Embryonic facial prominence (tissue), 1 donor: ENCODE measurements around the gene ZNF283.

Experiments used
- DNase-seq: peaks from one replicate; pipeline ENCODE4 v3.0.0-alpha.2; 2016; ENCODE audit errors: extremely low spot score

Gene ZNF283

DNA sequence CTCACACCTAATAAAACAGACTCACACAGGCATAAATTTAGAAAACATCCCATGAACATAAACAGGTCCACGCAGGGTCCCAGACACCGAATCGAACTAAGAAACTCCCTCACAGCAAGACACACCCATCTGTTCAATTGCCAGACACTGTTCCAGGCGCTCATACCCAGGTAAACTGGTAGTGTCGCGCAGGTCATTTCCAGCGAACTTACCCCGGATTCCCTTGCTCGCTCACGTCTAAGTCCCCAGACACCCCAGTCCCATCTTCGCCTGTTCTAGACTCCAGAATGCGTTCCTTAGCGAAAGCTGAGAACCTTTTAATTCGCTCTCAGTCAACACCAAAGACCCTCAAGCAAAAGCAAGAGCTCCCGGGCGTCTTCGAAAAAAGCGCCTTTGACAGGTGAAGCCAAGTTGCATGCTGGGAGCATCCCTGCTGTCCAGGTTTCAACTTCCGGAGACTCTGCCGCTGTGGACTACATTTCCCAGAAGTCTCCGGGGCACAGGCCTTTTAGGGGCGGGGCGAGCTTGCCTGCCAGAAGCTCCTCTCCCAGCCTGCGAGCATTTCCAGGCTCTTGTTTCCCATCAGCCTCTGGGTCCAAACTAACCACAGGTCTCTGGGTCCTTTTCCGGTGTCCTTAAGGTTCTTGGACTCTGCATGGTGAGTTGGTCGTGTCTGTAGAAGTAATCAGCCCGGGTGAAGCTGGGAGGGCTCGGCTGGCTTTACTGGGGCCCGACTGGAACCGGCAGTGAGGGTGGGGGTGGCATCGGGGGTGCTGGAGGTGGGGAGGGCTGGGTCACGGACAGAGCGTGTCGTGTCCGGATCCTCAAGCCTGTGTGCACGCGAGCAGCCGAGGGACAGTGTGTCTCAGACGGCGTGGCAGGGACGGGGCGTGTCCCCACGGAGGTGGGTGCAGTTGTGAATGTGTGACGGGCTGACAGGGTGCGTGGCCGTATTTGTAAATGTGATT, at the start of gene ZNF283:
Gene ZNF283, plus strand, starts transcription at position 535 of the 968 bp plus-strand sequence. CDS start 6,184 bp downstream, outside the sequence.
- peak; percentile 77 for DNase-seq

DNA sequence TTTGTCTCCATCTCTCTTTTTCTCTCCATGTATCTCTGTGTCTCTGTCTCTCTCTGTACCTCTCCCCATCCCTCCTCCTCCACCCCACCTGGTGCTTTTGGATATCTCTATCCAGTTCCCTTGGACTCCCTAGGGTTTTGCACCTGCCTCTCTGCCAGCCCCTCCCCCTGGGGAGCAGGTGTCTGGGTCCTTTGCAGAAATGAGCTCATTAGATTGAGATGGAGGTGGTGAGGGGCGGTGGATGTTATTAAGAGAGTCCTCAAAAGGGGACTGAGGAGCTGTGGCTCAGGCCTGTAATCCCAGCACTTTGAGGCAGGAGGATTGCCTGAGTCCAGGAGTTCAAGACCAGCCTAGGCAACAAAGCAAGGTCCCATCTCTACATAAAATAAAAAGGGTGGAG, 48.5 kb upstream of the ZNF283 start:
- no peak for DNase-seq

DNA sequence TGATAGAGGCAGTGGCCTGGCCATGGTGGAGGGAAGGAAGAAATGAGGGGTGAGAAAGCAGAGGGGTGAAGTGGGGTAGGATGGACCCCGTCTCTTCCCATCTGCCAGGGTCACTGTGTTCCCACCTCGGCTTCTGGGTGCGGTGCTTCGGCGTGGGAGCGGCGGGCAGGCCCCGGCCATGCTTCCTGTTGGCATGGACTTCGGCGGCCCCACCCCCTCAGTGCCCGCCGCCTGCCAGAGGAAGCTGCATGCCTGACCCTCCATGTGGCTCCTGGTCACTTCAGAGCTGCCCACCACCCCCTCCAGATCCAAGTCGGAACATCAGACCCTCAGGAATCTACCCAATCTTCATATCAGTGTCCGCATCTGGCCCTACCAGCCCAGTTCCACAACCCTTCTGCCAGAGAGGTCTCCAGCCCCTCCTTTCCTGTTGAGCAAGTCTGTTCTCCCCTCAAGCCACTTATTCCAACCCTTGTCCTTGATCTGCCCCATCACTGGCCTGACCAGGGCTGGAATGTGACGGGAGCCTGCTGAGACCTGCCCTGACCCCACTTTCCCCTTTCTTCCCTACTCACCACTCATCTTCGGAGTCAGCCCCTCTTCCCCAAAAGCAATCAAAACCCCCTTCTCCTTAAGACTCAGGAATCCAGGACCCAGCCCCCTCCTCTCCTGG, 47.8 kb upstream of the ZNF283 start:
- no peak for DNase-seq

DNA sequence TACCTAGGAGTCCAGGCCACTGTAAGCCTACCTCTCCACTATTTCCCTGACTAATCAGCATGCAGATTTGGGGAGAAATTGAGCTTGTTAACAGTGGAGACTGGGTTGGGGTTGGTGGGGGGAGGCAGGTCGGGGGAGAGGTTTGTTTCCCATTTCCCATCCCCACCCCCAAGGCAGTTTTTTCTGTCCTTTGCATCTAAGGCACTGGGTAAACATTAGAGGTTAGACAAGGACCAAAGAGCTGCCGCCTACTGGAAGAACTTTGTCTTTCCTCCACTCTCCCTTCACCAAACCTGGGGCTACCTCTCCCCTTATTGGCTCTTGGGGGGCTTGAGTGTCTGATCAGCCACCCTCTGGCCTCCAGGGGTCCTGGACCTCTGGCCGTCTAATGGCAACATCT, 47.3 kb upstream of the ZNF283 start:
- DNase-seq: no peak

DNA sequence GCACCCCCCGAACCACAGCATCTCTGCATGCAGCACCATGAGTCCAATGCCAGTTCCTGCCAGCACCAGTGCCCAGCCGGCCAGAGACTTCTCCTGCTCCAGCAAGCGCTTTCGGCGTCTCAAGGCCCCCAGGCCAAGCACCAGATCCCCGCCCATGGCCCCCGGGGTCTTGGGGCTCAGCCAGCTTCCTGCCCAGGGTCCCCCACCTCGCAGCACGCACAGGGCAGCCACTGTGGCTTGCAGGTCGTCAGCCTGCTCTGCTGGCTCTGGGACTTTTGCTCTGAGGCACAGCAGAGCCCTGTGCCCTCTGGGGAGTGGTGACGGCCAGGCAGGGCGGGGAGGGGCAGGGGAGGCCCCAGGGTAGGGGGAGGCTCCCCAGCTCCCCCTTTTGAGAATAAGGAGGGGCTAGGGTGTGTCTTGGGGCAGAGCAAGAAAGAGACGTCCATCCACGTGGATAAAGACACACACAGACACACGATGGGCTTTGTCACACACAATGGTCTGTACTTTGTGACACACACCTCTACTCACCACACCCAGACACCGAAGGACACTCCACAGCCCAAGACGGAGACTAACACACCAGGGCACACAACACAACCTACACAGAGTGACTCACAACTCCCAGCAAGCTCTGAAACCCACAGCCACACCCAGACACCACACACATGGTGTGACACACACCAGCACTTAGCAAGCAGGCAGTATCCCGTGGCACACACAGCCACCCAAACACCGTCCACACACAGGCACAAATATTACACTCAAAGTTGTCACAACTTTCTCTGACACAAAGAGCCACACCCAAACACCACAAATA, 46.2 kb upstream of the ZNF283 start, which contains the start of gene KCNN4:
Gene KCNN4, minus strand, starts transcription at position 268 of the 820 bp plus-strand sequence. Its CDS starts 112 bp downstream, at position 156.
- no peak for DNase-seq

DNA sequence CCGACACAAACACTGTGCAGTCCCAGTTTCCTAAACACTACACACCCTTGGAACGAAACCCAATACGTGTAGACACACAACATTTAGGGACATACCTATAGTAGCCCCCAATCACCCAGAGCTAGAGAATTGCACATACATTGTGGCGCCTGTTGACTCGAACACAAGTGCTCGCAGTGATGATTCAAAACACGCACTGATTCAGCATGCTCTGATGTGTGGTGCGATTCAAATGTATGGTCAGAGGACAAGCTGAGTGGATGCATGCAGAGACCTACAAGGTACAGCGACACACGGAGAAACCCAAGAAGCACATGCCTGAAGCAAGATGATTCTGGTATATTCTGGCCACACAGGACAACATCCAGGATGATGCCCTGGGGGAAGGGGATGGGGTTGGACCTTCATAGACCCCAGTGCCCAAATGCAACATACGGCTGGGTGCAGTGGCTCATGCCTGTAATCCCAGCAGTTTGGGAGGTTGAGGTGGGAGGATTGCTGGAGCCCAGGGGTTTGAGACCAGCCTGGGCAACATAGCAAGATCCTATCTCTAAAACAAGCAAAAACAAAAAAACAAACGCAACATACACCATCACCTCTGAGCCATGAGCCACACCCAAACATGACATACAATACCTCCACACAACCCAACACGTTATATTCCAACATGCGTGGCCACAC, 45.4 kb upstream of the ZNF283 start:
- DNase-seq: no peak

DNA sequence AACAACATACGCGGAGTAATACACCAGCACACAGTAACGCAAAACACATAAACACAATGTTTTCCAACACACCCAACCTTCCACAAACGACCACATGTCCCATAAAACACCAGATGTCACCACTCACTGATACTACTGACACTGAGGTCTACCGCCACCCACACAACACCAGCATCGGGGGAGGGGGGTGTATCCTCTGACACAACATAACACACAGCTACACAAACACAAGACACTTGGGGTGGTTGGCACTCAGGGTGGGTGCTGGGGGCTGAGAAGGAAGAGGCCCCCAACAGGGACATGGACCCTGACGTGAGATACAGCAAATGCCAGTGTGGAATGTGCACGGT, 44.8 kb upstream of the ZNF283 start:
- DNase-seq: no peak

DNA sequence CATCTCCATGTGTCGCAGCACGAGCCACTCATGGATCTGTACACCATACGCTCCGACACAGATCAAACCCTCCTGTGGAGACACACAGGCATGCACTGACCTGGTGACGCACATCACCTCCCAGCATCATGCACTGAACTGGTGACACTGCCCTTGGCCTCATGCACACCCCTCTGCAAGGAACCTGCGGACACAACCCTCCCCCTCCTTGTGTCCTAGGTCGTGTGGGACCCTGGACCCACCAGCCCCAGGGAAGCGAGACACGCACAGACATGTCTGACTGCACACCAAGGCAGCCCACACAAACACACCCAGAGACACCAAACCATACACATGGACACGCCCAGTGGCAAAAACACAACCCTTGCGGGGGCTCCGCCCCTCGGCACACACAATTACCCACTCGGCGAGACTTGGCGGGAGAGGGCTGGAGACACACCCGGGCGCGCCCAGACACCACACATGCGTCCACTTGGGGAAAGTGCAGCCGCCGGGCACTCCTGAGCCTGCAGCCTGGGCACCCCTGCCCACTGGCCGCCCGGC, 44.4 kb upstream of the ZNF283 start:
- no peak for DNase-seq

DNA sequence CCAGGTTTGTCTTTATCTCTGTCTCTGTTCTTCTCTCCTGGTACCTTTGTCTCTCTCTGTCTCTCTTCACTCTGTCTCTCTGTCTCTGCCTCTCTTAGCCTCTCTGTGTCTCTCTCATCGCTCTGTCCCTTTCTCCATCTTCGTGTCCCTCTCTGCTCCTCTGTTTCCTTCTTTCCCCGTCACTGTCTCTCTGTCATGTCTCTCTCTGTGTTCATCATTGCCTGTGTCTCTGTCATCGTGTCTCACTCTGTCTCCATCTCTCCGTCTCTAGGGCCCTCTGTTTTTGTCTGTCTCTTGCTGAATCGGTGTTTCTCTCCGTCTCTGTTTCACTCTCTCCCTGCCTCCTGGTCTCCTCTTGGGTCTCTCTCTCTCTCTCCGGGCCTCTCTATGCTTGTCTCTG, 43.5 kb upstream of the ZNF283 start:
- DNase-seq: no peak

DNA sequence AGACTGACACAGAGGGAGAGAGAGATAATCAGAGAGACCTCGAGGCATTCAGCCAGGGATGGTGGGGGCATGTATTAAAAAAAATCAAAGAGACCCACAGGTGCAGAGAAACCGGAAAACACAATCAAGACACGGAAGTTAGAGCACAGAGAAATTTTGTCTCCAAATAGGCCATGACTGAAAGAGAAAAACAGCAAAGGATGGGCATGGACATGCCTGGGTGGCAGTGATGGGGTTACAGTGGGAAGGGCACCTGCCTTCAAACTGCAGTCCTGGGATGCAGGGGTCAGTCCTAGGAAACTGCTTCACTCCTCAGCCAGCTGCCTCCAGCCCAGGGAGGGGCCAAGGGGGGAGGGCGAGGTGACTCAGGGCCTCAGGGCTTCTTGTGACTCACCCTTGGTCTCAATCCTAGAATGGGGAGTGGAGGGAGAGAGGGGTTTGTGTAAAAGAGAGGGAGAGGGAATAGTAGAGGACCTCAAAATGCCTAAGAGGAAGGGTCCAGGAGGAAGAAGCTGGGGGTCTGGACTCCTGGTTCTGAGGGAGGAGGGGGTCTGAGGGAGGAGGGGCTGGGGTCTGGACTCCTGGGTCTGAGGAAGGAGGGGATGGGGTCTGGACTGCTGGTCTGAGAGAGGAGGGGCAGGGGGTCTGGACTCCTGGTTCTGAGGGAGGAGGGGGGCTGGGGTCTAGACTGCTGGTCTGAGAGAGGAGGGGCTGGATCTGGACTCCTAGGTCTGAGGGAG, 42.7 kb upstream of the ZNF283 start:
- DNase-seq: no peak

DNA sequence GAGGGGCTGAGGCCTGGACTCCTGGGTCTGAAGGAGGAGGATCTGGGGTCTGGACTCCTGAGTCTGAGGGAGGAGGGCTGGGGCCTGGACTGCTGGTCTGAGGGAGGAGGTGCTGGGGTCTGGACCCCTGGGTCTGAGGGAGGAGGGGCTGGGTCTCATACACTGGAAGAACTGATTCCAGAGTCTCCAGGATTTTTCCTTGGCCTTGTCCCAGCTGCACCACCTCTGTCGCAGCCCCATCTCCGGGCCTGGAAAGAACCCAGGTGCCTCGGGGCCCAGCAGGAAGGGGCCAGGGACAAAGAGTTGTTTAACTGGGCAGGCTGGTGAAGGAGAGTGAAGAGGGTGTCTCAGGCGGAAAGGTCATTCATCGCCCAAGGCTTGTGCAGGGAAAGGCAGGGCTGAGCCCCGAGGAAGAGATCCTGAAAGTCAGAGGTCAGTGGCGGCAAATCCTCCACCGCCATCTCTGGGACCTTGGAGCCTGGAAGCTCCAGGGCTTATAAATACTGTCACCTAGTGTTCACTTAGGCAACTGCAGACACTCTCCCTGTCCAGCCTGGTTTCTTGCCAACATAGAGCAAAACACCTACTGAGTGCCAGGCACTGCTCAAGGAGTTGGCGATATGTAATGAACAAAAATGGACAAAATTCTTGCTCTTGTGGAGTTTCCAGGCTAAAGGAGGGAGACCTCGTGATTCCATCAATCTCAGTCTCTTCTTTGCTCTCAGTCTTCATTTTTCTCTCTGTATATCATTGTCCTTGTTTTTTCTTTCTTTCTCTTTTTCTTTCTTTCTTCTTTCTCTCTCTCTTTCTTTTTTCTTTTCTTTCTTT, 41.9 kb upstream of the ZNF283 start:
- DNase-seq: no peak

DNA sequence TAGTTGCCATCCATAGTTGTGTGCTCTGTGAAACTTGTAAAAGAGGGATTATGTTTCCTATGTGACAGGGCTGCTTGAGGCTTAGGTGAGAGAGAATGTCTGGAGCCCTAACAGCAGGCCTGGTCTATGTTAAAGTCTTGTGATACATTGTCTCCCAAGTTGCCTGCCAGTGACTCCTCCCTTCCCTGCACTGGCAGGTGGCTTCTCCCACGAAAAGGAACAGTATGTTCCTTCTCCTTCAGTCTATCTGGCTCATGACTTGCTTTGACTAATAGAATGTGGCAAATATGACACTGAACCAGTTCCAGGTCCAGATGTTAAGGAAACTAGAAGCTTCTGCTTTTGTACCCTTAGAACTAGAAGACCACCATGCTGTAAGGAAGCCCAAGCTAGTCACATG, 40.5 kb upstream of the ZNF283 start:
- no peak for DNase-seq

DNA sequence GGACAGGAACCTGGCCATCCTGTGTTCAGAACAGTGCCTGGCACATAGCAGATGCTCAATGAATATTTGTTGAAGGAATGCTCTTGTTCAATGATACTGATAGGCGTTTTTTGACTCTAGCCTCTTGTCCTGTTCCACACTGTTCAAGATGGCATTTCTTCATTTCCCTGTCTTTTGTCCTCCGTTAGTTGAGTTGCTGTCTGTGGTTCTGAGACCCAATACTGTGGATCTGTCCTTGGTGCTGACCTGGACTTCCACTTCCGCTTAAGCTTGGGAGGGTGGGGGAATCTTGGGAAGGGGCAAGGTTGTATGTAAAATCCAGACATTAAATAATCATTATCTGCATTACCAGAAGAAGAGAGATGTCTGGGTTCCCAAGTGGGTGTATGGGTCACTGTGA, 38.1 kb upstream of the ZNF283 start:
- DNase-seq: no peak

DNA sequence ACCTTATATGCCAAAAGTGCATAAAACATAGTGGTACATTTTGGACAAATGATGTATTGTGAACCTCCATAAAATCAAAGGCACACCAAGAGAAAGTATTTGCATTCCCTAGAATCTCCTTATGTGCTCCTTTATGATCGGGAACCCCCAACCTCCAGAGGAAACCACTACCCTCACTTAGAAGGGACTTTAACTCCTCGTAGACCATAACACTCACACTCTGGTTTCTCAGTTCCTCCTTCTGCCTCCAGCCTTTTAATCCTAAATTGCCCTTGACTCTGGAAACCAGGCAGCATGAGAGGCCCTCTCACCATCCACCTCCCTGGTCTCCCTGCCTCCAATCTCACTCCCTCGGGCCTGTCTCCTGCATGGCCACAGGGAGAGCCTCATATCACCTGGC, 36.5 kb upstream of the ZNF283 start:
- no peak for DNase-seq

DNA sequence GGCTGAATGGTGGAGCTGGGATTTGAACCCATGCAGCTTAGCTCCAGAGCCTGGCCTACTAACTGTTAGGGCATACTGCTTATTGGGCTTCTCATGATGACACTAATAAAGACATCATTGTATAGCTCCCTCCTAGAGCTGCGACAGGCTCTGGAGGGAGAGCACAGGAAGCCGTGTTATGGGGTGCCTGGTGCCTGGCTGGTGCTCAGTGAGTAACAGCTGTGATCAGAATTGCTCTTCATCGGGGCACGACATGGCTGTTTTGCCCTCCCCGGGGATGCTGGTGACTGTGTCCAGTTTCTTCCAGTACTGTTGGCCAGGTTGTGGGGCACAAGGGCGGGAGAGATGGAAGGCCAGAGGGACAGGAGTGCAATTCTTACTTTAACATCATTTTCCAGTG, 30.0 kb upstream of the ZNF283 start:
- DNase-seq: no peak

DNA sequence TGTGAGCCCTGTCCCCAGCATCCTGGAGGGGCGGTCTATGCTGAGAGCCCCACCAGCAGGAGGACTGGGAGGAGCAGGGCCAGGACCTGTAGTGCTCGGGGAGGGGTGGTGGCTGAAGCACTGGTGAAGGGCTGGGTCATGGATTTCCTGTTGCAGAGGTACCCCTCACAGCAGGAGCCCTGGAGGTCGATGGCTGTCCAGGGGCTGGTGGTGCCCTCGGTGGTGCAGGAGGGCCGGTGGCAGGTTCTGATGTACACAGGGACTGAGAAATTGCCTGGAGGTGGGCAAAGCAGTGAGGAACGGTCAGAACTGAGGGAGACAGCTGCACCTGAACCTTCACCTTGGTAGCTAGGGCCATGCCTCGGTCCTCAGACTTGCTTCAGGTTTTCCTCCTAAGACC, 29.6 kb upstream of the ZNF283 start:
- DNase-seq: no peak

DNA sequence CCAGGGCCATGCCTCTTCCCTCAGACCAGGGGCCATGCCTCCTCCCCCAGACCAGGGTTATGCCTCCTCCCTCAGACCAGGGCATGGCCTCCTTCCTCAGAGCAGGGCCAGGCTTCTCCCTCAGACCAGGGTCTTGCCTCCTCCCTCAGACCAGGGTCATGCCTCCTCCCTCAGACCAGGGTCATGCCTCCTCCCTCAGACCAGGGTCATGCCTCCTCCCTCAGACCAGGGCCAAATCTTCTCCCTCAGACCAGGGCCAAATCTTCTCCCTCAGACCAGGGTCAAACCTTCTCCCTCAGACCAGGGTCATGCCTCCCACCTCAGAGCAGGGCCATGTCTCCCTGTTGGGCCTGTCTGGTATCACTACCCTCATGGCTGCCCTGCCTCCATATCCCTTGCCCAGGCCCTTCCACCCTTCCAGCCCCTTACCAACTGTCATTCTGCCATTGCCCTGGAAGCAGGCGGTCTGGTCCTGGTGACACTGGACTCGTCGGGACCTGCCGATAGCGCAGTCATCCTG, 29.0 kb upstream of the ZNF283 start:
- no peak for DNase-seq

DNA sequence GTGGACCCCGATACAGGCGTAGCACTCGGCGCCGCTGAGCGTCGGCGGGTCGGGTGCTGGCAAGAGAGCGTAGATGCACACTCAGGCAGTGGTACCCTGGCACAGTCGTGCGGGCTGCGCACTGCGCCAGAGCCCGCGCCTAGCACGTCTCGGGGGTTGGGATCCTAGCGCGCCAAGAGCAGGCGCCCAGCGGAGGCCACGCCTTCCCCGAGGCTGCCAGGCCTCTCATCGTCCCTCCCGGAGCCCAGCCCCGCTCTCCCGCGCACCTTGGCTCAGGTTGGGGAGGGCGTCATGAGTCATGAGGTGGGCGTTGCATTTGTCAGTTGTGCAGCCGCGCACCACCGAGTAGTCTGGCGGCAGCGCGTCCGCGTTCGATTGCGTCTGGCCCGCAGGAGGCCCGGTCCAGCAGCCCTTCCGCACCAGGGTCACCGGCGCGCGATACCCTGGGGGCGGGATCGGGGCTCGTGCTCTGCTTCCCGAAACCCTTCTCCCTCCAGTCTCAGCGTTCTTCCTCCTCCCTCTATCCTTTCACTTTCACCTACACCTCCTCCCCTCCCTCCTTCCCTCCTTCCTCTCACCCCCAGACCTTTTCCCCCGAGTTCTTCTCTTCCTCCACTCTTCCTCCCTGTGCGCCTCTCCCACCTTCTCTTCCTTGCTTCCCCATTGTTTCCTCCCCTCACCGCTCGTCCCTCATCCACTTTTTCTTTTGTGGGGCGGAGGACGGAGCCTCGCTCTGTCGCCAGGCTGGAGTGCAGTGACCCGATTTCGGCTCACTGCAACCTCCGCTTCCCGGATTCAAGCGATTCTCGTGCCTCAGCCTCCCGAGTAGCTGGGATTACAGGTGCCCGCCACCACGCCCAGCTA, 28.3 kb upstream of the ZNF283 start:
- DNase-seq: no peak
